ENCODE results near the gene LRRC23. TPM values are rescaled to one million over a fixed set of nuclear protein-coding genes. Genes with fewer than 3 reads are reported as not detected.

The LRRC23 gene
- polyA plus RNA-seq, 1 of the 3 experiments (the other 2 are of a cell fraction): 11.9 TPM

GRCh38 chr12:6963016-6963731 lies 58.6 kb downstream of the LRRC23 start:
- H3K9me3 ChIP-seq: no peaks in the 10 kb centered on the region
- 97% methylated on average over 26 of the region's 32 CpGs for WGBS (ENCODE audit: low lambda C conversion rate)
- H4K20me1 ChIP-seq (ENCODE audit: insufficient read depth): no peaks in the 10 kb centered on the region
- H3K27me3 ChIP-seq (ENCODE audit: insufficient read depth): no peaks in the 10 kb centered on the region
- peaks cover 16 to 37% of the 10 kb centered on the region in 2 experiments for H3K36me3 ChIP-seq (replicated peaks in 1 of 2; ENCODE audit: control insufficient read depth in 1 of 2, insufficient read depth in 2 of 2, low read length in 1 of 2)
- TF ChIP-seq ELF1 (IDR thresholded peaks at IDR 0.05) (no peak), YY1 (IDR thresholded peaks at IDR 0.05; ENCODE audit: low read depth) (no peak), NFIC (IDR thresholded peaks at IDR 0.05; ENCODE audit: borderline replicate concordance) (no peak)
- DNase-seq: peak; percentile 38
- H3K27ac ChIP-seq (ENCODE audit: low read depth in 2 of 2, low read length in 1 of 2): no peak overlapping the region
- H3K79me2 ChIP-seq (ENCODE audit: insufficient read depth): peaks cover 5% of the 10 kb centered on the region; the same call in 1 of the 2 replicates
- H3K9ac ChIP-seq: no peak overlapping the region
- H3K4me3 ChIP-seq (ENCODE audit: low read depth in 2 of 2, low read length in 1 of 2): no peak overlapping the region
- no peak overlapping the region for H2AFZ ChIP-seq (ENCODE audit: low read depth)
- peaks cover 29% of the 10 kb centered on the region for H3F3A ChIP-seq (replicated peaks; ENCODE audit: insufficient read depth)
- H3K9me2 ChIP-seq: no peaks in the 10 kb centered on the region
- ChIA-PET CTCF (interaction anchor here (0.8 to 8.0 kb wide), 11 partner anchors 9 to 492 kb away, joined by 3 to 114 read pairs (median 6); partner anchors contain the start of genes C12orf57, C1RL and RNU7-1), POLR2A (interaction anchor here (6.8 kb wide), 1 partner anchor 18 kb away, joined by 62 read pairs; the partner anchor contains the start of genes C12orf57 and RNU7-1)
- H3K4me1 ChIP-seq (ENCODE audit: control insufficient read depth in 1 of 2, insufficient read depth in 2 of 2, low read depth in 1 of 2, low read length in 1 of 2): peaks cover 0 to 9% of the 10 kb centered on the region in 2 experiments; a peak in 2 of 4 replicates
- no peak overlapping the region for H3K4me2 ChIP-seq

Small RNA genes lying within 50 kb of the gene (small RNA-seq; reads per million reads assigned to genes)
- gene MIR141: 0.40 to 54.3 (median 19.3) reads per million in 7 experiments
- 0.92 to 114 (median 6.8) reads per million in 7 experiments for gene MIR200C
- 0 reads per million in 7 experiments for gene RNU7-1

Other genes starting within 250 kb of the LRRC23 start
- 96.5 and 163 TPM in 2 replicates for gene ING4, start 241.7 kb upstream of the LRRC23 start, polyA plus RNA-seq (2012; rRNA removed)
- 64.9 and 80.4 TPM in 2 replicates for gene ZNF384, start 215.4 kb upstream of the LRRC23 start, polyA plus RNA-seq (2012; rRNA removed)
- gene PIANP, start 204.0 kb upstream of the LRRC23 start, polyA plus RNA-seq (2012; rRNA removed): 5.9 and 9.9 TPM in 2 replicates
- 191 and 231 TPM in 2 replicates for gene COPS7A, start 180.8 kb upstream of the LRRC23 start, polyA plus RNA-seq (2012; rRNA removed)
- gene MLF2, start 151.7 kb upstream of the LRRC23 start, polyA plus RNA-seq (2012; rRNA removed): 535 and 624 TPM in 2 replicates
- 391 and 661 TPM in 2 replicates for gene PTMS, start 138.5 kb upstream of the LRRC23 start, polyA plus RNA-seq (2012; rRNA removed)
- gene LAG3, start 132.3 kb upstream of the LRRC23 start, polyA plus RNA-seq (2012; rRNA removed): 0.72 and 1.1 TPM in 2 replicates
- 0.02 TPM in 1 of 2 replicates, not detected in the other for gene CD4, start 115.3 kb upstream of the LRRC23 start, polyA plus RNA-seq (2012; rRNA removed)
- gene GPR162, start 83.0 kb upstream of the LRRC23 start, polyA plus RNA-seq (2012; rRNA removed): 16.4 and 18.6 TPM in 2 replicates
- gene P3H3, start 76.4 kb upstream of the LRRC23 start, polyA plus RNA-seq (2012; rRNA removed): 49.5 and 74.6 TPM in 2 replicates
- 12.9 and 13.8 TPM in 2 replicates for gene GNB3, start 63.9 kb upstream of the LRRC23 start, polyA plus RNA-seq (2012; rRNA removed)
- gene CDCA3, start 53.5 kb upstream of the LRRC23 start, polyA plus RNA-seq (2012; rRNA removed): 33.0 and 34.0 TPM in 2 replicates
- 97.2 and 100 TPM in 2 replicates for gene USP5, start 52.7 kb upstream of the LRRC23 start, polyA plus RNA-seq (2012; rRNA removed)
- 1,175 and 1,316 TPM in 2 replicates for gene TPI1, start 37.3 kb upstream of the LRRC23 start, polyA plus RNA-seq (2012; rRNA removed)
- gene SPSB2, start 31.5 kb upstream of the LRRC23 start, polyA plus RNA-seq (2012; rRNA removed): 16.9 and 19.6 TPM in 2 replicates
- 50.6 and 56.9 TPM in 2 replicates for gene ENO2, start 9.8 kb downstream of the LRRC23 start, polyA plus RNA-seq (2012; rRNA removed)
- gene ATN1, start 23.1 kb downstream of the LRRC23 start, polyA plus RNA-seq (2012; rRNA removed): 18.5 and 29.3 TPM in 2 replicates
- gene RNU7-1, start 39.0 kb downstream of the LRRC23 start, polyA plus RNA-seq (2012; rRNA removed): not detected in 2 replicates
- 560 and 659 TPM in 2 replicates for gene C12orf57, start 39.2 kb downstream of the LRRC23 start, polyA plus RNA-seq (2012; rRNA removed)
- 0.12 and 0.18 TPM in 2 replicates for gene PTPN6, start 46.5 kb downstream of the LRRC23 start, polyA plus RNA-seq (2012; rRNA removed)
- gene PHB2, start 65.8 kb downstream of the LRRC23 start, polyA plus RNA-seq (2012; rRNA removed): 386 and 447 TPM in 2 replicates
- gene EMG1, start 66.1 kb downstream of the LRRC23 start, polyA plus RNA-seq (2012; rRNA removed): 77.4 and 82.8 TPM in 2 replicates
- 23.8 and 29.2 TPM in 2 replicates for gene LPCAT3, start 113.7 kb downstream of the LRRC23 start, polyA plus RNA-seq (2012; rRNA removed)
- gene C1S, start 155.9 kb downstream of the LRRC23 start, polyA plus RNA-seq (2012; rRNA removed): 14.5 and 19.3 TPM in 2 replicates
- 18.7 and 20.1 TPM in 2 replicates for gene C1R, start 187.6 kb downstream of the LRRC23 start, polyA plus RNA-seq (2012; rRNA removed)
- 8.3 and 9.5 TPM in 2 replicates for gene C1RL, start 204.4 kb downstream of the LRRC23 start, polyA plus RNA-seq (2012; rRNA removed)
- gene RBP5, start 224.1 kb downstream of the LRRC23 start, polyA plus RNA-seq (2012; rRNA removed): 0.06 and 0.12 TPM in 2 replicates
- gene CLSTN3, start 225.5 kb downstream of the LRRC23 start, polyA plus RNA-seq (2012; rRNA removed): 12.7 and 12.9 TPM in 2 replicates